Thyroid gland (tissue), 4 donors: ENCODE results near the gene SBK1. TPM values are rescaled to one million over a fixed set of nuclear protein-coding genes. Genes with fewer than 3 reads are reported as not detected.

Source experiments
- DNase-seq, 2 donors: peaks; one replicate each; pipeline ENCODE4 v3.0.0-alpha.2; 2019
- H3K27ac ChIP-seq, 3 donors: fragments of 200-600 bp; sonication (generic); 1 replicate in 2 of 3; 2 replicates in 1 of 3; pipeline ENCODE4 v1.5.1; 2016 to 2019; ENCODE audit warnings: mild to moderate bottlenecking in 1 of 3, moderate library complexity in 1 of 3
- H3K27me3 ChIP-seq: fragments of 200-600 bp; sonication (generic); one replicate; pipeline ENCODE4 v1.5.1; 2019
- H3K36me3 ChIP-seq, 2 donors: fragments of 200-600 bp; sonication (generic); one replicate each; pipeline ENCODE4 v1.5.1; 2016 to 2019
- H3K4me1 ChIP-seq, 2 donors: fragments of 200-600 bp; sonication (generic); one replicate each; pipeline ENCODE4 v1.5.1; 2017 to 2019
- H3K4me3 ChIP-seq, 3 donors: fragments of 200-600 bp; sonication (generic); replicated peaks in 1 of 3; 1 replicate in 2 of 3; 2 replicates in 1 of 3; pipeline ENCODE4 v1.5.1; 2016; ENCODE audit warnings: mild to moderate bottlenecking in 1 of 3
- H3K9me3 ChIP-seq: fragments of 200-600 bp; sonication (generic); one replicate; pipeline ENCODE4 v1.5.1; 2017
- POLR2A ChIP-seq, 2 donors: fragments of 450-650 bp; IDR thresholded peaks; one replicate each; pipeline ENCODE4 v1.6.1; 2017; ENCODE audit warnings: antibody characterized with exemption in 2 of 2, mild to moderate bottlenecking in 2 of 2, moderate library complexity in 1 of 2
- WGBS, 2 donors: methylation state at CpG; one replicate each; pipeline ENCODE4 v1.1.5; 2017; 5-methylcytosine and 5-hydroxymethylcytosine counted together
- intact Hi-C: fragments of 100-400 bp; cut with DNase I; formaldehyde crosslinking; loops from one replicate; pipeline ENCODE4 v1.15.1; 2023
- total RNA-seq, 4 donors: library from RNA; depleted of rRNA; stranded (reverse); fragments of >200 nt; gene quantifications; one replicate each; pipeline ENCODE4 v1.2.3, GENCODE V29; 2016
- TF ChIP-seq, protein P1 (sequence below), 6 experiments: fragments of 200-600 bp in 3 of 6; fragments of 450-650 bp in 3 of 6; sonication (generic) in 3 of 6; IDR thresholded peaks; one replicate each; pipeline ENCODE4 v1.5.1; 2016 to 2019; ENCODE audit warnings: antibody characterized with exemption in 6 of 6, mild to moderate bottlenecking in 2 of 6, inconsistent platforms in 1 of 6, moderate library complexity in 1 of 6

Gene SBK1
- total RNA-seq, 4 donors from 2014 or later: 2.8 to 6.8 (median 4.8) TPM

DNA sequence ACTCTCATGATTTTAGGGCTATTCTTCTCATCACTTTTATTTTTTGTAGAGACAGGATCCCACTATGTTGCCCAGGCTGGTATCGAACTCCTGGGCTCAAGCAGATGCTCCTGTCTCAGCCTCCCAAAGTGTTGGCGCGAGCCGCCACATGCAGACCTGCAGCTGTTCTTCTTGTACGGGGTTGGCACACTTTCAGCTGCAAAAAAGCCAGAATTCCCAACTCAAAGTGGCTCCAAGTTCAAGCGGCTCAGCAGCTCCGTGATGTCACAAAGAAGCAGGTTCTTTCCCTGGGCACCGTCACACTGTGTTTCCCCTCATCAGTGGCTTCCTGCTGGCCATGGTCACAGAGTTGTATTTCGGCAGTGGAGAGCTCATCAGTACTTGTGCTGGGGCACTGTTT, 6.7 kb upstream of the SBK1 start:
- Histone ChIP-seq H3K4me1 (no peaks in the 10 kb centered on the region), H3K9me3 (no peaks in the 10 kb centered on the region), H3K27ac (no peak overlapping the region), H3K4me3 (no peak overlapping the region), H3K36me3 (no peaks in the 10 kb centered on the region), H3K27me3 (no peaks in the 10 kb centered on the region)
- intact Hi-C loops: no loop called here
- DNase-seq: no peak
- 80 to 87% methylated on average over 9 of the region's 9 CpGs for WGBS, 2 donors
- TF ChIP-seq, protein P1, sequence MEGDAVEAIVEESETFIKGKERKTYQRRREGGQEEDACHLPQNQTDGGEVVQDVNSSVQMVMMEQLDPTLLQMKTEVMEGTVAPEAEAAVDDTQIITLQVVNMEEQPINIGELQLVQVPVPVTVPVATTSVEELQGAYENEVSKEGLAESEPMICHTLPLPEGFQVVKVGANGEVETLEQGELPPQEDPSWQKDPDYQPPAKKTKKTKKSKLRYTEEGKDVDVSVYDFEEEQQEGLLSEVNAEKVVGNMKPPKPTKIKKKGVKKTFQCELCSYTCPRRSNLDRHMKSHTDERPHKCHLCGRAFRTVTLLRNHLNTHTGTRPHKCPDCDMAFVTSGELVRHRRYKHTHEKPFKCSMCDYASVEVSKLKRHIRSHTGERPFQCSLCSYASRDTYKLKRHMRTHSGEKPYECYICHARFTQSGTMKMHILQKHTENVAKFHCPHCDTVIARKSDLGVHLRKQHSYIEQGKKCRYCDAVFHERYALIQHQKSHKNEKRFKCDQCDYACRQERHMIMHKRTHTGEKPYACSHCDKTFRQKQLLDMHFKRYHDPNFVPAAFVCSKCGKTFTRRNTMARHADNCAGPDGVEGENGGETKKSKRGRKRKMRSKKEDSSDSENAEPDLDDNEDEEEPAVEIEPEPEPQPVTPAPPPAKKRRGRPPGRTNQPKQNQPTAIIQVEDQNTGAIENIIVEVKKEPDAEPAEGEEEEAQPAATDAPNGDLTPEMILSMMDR (IDR thresholded peaks at IDR 0.05): no peak
- no peak for TF ChIP-seq POLR2A (IDR thresholded peaks at IDR 0.05)

DNA sequence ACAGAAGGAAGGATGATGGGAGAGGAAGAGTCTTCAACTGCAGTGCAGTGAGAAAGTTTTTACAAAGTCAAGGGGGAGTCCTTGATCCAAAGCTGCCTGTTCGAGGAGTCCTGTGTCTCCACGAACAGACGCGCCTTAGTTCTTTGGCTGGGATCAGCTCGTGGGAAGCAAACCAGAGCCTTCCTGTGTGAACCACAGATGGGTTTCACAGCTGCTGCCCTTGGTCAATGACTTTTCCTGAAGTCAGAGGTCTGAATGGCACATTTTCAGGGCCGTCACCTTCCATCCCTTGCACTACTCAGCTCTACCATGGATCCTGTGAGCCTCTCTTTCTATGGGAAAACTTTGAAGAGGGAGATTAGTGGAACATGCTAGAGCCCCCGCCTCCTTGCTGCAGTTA, 4.2 kb upstream of the SBK1 start:
- Histone ChIP-seq H3K4me1 (peaks cover 0 to 2% of the 10 kb centered on the region in 2 donors), H3K9me3 (no peaks in the 10 kb centered on the region), H3K27me3 (no peaks in the 10 kb centered on the region), H3K27ac (no peak overlapping the region), H3K36me3 (no peaks in the 10 kb centered on the region), H3K4me3 (no peak overlapping the region)
- no peak for DNase-seq
- 80 to 81% methylated on average over 7 of the region's 7 CpGs for WGBS, 2 donors
- intact Hi-C loops: no loop called here
- TF ChIP-seq POLR2A (IDR thresholded peaks at IDR 0.05): no peak
- TF ChIP-seq, protein P1 (IDR thresholded peaks at IDR 0.05): no peak

DNA sequence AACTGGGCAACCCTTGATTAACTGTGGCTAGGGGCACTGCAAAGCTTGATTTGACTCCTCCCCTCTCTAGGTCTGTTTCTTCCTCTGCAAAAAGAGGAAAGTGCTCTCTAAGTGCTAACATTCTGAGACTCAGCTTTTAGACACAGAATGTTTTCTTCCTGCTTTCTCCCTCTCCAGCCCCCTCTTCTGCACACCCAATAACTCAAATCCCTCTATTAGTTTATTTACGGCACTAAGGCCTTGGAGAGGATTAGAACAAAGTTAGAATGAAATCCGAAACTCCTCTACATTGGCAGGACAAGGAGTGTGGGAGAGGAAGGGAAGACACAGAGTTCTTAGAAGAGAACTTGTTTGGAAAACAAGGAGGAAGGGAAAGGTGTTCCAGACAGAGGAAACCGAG, 3.3 kb upstream of the SBK1 start:
- 64 to 70% methylated on average over 3 of the region's 3 CpGs for WGBS, 2 donors
- no peaks in the 10 kb centered on the region for H3K27me3 ChIP-seq
- TF ChIP-seq POLR2A (IDR thresholded peaks at IDR 0.05): no peak
- TF ChIP-seq, protein P1 (IDR thresholded peaks at IDR 0.05): no peak

DNA sequence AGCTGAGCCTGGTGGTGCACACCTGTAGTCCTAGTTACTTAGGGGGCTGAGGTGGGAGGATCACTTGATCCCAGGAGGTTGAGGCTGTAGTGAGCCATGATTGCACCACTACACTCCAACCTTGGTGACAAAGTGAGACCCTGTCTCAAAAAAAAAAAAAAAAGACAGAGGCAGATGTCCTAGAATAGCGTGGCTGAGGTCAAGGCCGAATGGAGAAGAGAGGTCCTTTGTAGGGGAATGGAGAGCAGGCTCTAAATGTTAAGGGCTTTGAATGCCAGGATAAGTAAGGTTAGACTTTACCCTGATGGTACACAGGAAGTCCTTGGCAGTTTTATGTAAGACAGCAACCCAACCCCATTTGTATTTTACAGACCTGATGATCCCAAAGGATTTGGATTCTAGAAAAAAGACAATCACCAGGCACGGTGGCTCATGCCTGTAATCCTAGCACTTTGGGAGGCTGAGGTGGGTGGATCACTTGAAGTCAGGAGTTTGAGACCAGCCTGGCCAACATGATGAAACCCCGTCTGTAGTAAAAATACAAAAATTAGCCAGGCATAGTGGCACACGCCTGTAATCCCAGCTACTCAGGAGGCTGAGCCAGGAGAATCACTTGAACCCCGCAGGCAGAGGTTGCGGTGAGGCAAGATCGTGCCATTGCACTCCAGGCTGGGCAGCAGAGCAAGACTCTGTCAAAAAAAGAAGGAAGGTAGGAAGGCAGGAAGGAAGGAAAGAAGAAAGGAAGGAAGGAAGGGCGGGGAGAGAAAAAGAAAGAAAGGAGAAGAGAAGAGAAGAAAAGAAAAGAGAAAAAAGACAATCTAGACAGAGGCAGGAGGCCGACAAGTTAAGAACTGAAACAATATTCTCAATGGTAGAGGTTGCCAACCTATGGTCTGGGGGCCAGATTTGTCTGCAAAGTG, 2.1 kb upstream of the SBK1 start:
- Histone ChIP-seq H3K36me3 (no peaks in the 10 kb centered on the region), H3K9me3 (no peaks in the 10 kb centered on the region), H3K4me3 (no peak overlapping the region), H3K27me3 (no peaks in the 10 kb centered on the region), H3K4me1 (peaks cover 6 to 11% of the 10 kb centered on the region in 2 donors), H3K27ac (no peak overlapping the region)
- 87 to 88% methylated on average over 10 of the region's 10 CpGs for WGBS, 2 donors
- no peak for TF ChIP-seq POLR2A (IDR thresholded peaks at IDR 0.05)
- TF ChIP-seq, protein P1 (IDR thresholded peaks at IDR 0.05): no peak
- DNase-seq: no peak
- intact Hi-C loops: no loop called here

More for the DNA sequence above, 3.3 kb upstream of the SBK1 start:
- no peak for DNase-seq
- intact Hi-C loops: no loop called here
- Histone ChIP-seq H3K9me3 (no peaks in the 10 kb centered on the region), H3K27ac (no peak overlapping the region), H3K4me3 (no peak overlapping the region), H3K4me1 (peaks cover 6 to 11% of the 10 kb centered on the region in 2 donors), H3K36me3 (no peaks in the 10 kb centered on the region)

DNA sequence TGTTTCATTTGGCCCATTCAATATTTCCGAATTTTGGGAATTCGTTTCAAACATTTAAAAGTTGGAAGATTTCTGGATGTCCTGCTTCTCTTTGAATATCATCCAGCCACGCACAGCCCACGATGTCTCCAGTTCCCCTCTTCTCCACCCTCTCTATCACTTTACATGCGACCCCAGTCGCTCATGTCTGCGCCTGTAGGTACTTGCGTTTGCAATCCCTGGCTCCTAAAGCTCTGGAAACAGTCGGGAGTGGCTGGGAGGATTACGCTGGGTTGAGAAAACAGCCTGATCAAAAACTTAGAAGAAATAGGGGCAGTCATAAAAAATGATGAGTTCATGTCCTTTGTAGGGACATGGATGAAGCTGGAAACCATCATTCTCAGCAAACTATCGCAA, 1.5 kb upstream of the SBK1 start:
- Histone ChIP-seq H3K27me3 (no peaks in the 10 kb centered on the region), H3K4me1 (peaks cover 6 to 11% of the 10 kb centered on the region in 2 donors), H3K4me3 (no peak overlapping the region), H3K36me3 (no peaks in the 10 kb centered on the region), H3K9me3 (no peaks in the 10 kb centered on the region), H3K27ac (no peak overlapping the region)
- intact Hi-C loops: no loop called here
- 78 to 79% methylated on average over 11 of the region's 11 CpGs for WGBS, 2 donors
- TF ChIP-seq POLR2A (IDR thresholded peaks at IDR 0.05): no peak
- TF ChIP-seq, protein P1 (IDR thresholded peaks at IDR 0.05): no peak
- no peak for DNase-seq
